WTC11 (cell line): ENCODE results near the gene SYNDIG1.

Experiments used
- CREB1 ChIP-seq: sonication (generic); formaldehyde crosslinking; IDR thresholded peaks from 2 replicates; pipeline ENCODE4 v1.8.0; 2023; ENCODE audit warnings: mild to moderate bottlenecking, missing genetic modification reagents
- CREM ChIP-seq: sonication (generic); formaldehyde crosslinking; IDR thresholded peaks from 2 replicates; pipeline ENCODE4 v1.8.1; 2022; ENCODE audit warnings: mild to moderate bottlenecking, missing genetic modification reagents, moderate library complexity
- NR1H2 ChIP-seq: sonication (generic); formaldehyde crosslinking; IDR thresholded peaks from 2 replicates; pipeline ENCODE4 v1.9.0; 2021; ENCODE audit warnings: mild to moderate bottlenecking, moderate library complexity, missing genetic modification reagents
- NR2C2 ChIP-seq: sonication (generic); formaldehyde crosslinking; IDR thresholded peaks from 2 replicates; pipeline ENCODE4 v1.8.0; 2022; ENCODE audit warnings: mild to moderate bottlenecking, missing genetic modification reagents
- RORB ChIP-seq: fragments of 250-450 bp; sonication (Bioruptor Pico); IDR thresholded peaks from 2 replicates; pipeline ENCODE4 v1.9.0; 2021; ENCODE audit warnings: mild to moderate bottlenecking
- SMAD3 ChIP-seq: sonication (generic); formaldehyde crosslinking; IDR thresholded peaks from 2 replicates; pipeline ENCODE4 v1.8.0; 2022; ENCODE audit warnings: missing genetic modification reagents, mild to moderate bottlenecking, borderline replicate concordance
- TF ChIP-seq, protein P1 (sequence below): fragments of 200-600 bp; IDR thresholded peaks from 2 replicates; pipeline ENCODE4 v1.8.0; 2022; ENCODE audit warnings: antibody characterized with exemption
- TF ChIP-seq, protein P2 (sequence below): sonication (generic); formaldehyde crosslinking; IDR thresholded peaks from 2 replicates; pipeline ENCODE4 v1.8.0; 2022; ENCODE audit warnings: missing genetic modification reagents
- TF ChIP-seq, protein P3 (sequence below): sonication (generic); formaldehyde crosslinking; IDR thresholded peaks from 2 replicates; pipeline ENCODE4 v1.8.0; 2022; ENCODE audit warnings: mild to moderate bottlenecking, missing genetic modification reagents

- TF ChIP-seq, protein P1, sequence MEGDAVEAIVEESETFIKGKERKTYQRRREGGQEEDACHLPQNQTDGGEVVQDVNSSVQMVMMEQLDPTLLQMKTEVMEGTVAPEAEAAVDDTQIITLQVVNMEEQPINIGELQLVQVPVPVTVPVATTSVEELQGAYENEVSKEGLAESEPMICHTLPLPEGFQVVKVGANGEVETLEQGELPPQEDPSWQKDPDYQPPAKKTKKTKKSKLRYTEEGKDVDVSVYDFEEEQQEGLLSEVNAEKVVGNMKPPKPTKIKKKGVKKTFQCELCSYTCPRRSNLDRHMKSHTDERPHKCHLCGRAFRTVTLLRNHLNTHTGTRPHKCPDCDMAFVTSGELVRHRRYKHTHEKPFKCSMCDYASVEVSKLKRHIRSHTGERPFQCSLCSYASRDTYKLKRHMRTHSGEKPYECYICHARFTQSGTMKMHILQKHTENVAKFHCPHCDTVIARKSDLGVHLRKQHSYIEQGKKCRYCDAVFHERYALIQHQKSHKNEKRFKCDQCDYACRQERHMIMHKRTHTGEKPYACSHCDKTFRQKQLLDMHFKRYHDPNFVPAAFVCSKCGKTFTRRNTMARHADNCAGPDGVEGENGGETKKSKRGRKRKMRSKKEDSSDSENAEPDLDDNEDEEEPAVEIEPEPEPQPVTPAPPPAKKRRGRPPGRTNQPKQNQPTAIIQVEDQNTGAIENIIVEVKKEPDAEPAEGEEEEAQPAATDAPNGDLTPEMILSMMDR: no peak
- TF ChIP-seq NR1H2 (CRISPR knock-in tag) (no peak), RORB (CRISPR knock-in tag) (no peak), NR2C2 (CRISPR knock-in tag) (no peak), SMAD3 (no peak), CREM (CRISPR knock-in tag) (no peak), CREB1 (no peak)
- TF ChIP-seq, protein P2, sequence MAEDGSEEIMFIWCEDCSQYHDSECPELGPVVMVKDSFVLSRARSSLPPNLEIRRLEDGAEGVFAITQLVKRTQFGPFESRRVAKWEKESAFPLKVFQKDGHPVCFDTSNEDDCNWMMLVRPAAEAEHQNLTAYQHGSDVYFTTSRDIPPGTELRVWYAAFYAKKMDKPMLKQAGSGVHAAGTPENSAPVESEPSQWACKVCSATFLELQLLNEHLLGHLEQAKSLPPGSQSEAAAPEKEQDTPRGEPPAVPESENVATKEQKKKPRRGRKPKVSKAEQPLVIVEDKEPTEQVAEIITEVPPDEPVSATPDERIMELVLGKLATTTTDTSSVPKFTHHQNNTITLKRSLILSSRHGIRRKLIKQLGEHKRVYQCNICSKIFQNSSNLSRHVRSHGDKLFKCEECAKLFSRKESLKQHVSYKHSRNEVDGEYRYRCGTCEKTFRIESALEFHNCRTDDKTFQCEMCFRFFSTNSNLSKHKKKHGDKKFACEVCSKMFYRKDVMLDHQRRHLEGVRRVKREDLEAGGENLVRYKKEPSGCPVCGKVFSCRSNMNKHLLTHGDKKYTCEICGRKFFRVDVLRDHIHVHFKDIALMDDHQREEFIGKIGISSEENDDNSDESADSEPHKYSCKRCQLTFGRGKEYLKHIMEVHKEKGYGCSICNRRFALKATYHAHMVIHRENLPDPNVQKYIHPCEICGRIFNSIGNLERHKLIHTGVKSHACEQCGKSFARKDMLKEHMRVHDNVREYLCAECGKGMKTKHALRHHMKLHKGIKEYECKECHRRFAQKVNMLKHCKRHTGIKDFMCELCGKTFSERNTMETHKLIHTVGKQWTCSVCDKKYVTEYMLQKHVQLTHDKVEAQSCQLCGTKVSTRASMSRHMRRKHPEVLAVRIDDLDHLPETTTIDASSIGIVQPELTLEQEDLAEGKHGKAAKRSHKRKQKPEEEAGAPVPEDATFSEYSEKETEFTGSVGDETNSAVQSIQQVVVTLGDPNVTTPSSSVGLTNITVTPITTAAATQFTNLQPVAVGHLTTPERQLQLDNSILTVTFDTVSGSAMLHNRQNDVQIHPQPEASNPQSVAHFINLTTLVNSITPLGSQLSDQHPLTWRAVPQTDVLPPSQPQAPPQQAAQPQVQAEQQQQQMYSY (CRISPR knock-in tag): no peak
- TF ChIP-seq, protein P3, sequence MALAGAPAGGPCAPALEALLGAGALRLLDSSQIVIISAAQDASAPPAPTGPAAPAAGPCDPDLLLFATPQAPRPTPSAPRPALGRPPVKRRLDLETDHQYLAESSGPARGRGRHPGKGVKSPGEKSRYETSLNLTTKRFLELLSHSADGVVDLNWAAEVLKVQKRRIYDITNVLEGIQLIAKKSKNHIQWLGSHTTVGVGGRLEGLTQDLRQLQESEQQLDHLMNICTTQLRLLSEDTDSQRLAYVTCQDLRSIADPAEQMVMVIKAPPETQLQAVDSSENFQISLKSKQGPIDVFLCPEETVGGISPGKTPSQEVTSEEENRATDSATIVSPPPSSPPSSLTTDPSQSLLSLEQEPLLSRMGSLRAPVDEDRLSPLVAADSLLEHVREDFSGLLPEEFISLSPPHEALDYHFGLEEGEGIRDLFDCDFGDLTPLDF (CRISPR knock-in tag): no peak
Observed at GRCh38 chr20:24633521-24633920, 164.1 kb downstream of the SYNDIG1 start.
